GM12873 (cell line): Measurements from ENCODE around the gene SETD4.

ENCODE experiments used
- TF ChIP-seq, protein P1 (sequence below): IDR thresholded peaks from 2 replicates; pipeline ENCODE4 v1.5.1; 2012; ENCODE audit warnings: low read depth, mild to moderate bottlenecking, moderate library complexity, low read length, control low read depth; ENCODE audit not compliant: insufficient read depth; ENCODE audit errors: missing control alignments

SETD4 gene

DNA sequence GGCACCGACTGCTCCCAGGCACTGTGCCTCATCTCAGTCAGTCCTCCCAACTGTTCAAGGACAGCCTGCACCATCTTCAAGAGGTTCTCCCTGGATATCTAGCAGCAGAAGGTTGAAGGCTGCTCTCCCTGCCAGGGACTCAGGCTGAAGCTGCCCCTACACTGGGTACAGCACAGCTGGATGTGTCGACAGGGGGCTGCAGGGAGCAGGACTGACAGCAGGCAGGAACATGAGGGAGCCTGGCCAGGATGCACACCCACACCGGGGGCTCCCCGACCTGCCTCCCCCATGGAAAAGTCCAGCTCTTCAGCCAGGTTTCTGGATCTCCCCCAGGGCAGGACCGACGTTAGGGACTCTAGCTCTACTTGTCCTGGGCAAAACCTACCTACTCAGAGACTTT lies 20.5 kb downstream of the SETD4 start:
- TF ChIP-seq, protein P1, sequence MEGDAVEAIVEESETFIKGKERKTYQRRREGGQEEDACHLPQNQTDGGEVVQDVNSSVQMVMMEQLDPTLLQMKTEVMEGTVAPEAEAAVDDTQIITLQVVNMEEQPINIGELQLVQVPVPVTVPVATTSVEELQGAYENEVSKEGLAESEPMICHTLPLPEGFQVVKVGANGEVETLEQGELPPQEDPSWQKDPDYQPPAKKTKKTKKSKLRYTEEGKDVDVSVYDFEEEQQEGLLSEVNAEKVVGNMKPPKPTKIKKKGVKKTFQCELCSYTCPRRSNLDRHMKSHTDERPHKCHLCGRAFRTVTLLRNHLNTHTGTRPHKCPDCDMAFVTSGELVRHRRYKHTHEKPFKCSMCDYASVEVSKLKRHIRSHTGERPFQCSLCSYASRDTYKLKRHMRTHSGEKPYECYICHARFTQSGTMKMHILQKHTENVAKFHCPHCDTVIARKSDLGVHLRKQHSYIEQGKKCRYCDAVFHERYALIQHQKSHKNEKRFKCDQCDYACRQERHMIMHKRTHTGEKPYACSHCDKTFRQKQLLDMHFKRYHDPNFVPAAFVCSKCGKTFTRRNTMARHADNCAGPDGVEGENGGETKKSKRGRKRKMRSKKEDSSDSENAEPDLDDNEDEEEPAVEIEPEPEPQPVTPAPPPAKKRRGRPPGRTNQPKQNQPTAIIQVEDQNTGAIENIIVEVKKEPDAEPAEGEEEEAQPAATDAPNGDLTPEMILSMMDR: no peak

DNA sequence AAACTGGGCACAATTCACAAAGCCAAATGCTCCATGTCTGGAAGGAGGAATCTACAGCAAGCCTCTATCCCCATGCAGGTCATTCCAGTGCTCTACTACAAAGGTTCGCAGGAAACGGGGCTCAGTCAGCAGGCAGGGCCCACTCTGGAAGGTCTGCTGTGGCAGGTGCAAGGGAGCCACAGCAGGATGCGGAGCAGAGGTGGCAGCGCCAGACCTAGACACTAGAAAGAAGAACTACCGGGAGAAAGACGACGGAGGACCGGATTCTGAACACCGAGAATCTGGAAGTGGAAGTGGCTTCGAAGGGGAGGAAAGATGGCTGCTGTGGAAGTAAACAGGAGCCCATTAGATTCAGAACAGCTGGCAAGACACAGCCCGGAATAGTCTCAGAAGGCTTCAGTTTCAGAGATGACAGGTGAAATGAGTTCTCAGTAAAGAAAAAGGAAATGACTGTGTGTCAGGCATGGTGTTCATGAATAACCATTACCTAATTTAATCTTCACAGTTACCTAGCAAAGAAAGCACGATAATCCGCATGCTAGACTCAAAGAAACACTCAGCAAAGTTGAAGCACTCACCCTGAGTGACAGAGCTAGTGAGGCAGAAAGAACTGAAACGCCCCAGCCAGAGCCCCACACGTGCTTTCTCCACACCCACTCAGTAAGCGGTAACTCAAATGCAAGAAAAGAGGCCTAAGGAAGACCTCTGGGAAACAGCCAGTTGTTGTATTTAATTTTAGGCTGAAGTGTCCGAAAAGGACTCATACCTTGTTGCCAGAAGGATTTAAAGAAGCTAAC lies 21.4 kb downstream of the SETD4 start:
- TF ChIP-seq, protein P1: no peak

DNA sequence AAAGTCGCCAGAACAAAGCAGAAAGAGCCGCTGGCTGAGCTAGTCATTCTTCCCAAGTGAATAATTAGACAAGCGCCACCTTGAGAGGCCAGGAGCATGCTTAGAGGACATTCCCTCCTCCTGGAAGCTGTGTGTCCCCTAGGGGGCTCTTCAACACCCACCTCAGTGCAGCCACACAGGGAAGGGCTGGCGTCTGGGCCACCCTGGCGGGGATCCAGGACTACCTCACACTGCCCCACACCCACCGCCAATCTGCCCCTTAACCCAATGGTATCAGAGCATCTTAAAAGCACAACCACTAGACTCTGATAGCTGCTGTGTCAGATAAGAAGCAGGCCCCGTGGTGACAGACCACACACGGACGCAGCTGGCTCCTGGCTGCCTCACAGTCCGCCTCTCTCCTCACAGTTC lies 24.9 kb downstream of the SETD4 start:
- TF ChIP-seq, protein P1: no peak

DNA sequence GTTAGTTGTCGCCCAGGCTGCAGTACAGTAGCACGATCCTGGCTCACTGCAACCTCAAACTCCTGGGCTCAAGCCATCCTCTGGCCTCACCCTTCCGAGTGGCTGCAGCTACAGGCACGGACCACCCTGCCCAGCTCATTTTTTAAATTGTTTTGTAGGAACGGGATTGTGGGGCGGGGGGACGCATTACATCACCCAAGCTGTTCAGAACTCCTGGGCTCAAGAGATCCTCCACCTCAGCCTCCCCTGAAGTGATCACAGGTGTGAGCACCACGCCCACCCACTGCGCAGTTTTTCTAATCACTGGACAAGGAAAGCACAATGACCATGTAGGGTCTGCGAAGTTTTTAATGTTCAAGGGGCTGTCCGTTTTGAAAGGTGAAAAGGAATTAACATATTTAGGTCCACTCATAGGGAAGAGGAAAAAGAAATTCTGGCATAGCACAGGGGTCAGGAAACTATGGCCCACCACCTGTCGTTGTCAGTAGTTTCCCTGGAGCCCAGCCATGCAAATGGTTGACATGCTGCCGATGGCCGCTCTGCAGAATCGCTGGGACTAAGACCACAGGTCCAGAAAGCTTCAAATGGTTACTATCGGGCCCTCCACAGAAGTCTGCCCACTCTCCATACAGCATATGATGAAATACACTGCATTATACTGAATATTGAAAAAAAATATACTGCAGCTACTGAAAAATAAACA lies 26.0 kb downstream of the SETD4 start:
- TF ChIP-seq, protein P1: no peak

DNA sequence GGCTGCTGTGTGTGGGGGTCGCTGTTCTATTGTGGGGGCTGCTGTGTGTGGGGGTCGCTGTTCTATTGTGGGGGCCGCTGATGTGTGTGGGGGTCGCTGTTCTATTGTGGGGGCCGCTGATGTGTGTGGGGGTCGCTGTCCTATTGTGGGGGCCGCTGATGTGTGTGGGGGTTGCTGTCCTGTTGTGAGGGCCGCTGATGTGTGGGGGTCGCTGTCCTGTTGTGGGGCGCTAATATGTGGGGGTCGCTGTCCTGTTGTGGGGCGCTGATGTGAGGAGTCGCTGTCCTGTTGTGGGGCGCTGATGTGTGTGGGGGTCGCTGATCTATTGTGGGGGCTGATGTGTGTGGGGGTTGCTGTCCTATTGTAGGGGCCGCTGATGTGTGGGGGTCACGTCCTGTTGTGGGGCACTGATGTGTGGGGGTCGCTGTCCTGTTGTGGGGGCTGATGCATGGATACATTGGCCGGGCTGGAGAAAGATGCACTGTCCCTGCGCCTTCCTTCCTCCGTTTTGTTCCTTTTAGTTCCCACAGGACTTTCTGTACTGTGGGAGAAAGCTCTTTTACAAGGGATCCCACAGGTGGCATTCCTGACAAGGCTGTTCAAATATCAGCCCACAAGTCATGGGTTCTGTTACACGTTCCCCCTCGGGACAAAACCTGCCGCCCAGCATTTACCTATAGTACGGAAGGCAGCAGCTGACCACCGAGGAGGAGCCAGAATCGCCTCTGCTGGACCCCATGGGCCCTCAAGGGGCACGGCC lies 27.5 kb downstream of the SETD4 start:
- TF ChIP-seq, protein P1: no peak

DNA sequence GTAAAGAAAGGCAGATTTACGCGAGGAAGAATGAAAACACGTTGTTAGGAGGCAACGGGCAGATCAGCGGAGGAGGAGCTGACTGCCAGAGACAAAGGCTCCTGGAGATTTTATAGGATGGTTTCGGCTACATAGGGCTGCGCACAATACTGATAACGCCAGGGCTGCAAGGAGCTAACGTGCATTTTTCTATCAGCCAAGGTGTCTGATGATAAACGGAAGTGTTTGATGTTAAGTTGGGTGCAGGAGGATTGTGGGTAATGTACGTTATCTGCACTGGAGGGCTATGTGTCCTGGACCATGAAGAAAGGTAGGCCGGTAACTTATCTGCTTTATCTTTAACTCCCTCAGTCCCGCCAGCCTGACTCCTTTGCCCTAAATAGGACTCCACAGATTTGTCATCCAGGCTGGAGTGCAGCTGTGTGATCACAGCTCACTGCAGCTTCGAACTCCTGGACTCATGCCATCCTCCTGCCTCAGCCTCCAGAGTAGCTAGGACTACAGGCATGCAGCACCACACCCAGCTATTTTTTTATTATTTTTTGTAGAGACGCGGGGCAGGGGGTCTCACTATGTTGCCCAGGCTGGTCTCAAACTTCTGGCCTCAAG lies 29.6 kb downstream of the SETD4 start:
- TF ChIP-seq, protein P1: no peak
